SIG-M5 treated with dmso at 0.1 percent for 504 hours (cell line): ENCODE measurements around the gene MC4R.
"Not testable (repeated sequence)": the region's sequence is repeated elsewhere in the genome, so short reads cannot be mapped to it uniquely, and the experiment has no call there.

Source experiments
- DNase-seq: peaks from one replicate; lab custom pipeline; 2025; ENCODE audit not compliant: unreplicated experiment; lab: John Stamatoyannopoulos, UW

The MC4R gene

GRCh38 chr18:60372596-60372995, at the start of gene MC4R:
Gene MC4R, minus strand, starts transcription at chr18:60372775. Its CDS starts 426 bp downstream, at chr18:60372349.
- no peak for DNase-seq

GRCh38 chr18:60422306-60422705, 49.7 kb upstream of the MC4R start:
- DNase-seq = not testable (repeated sequence)

- DNase-seq = no peak
These were observed 49.0 kb upstream of the MC4R start for GRCh38 chr18:60421356-60422118.

- no peak for DNase-seq
These were observed 45.4 kb upstream of the MC4R start for GRCh38 chr18:60417946-60418345.

DNA sequence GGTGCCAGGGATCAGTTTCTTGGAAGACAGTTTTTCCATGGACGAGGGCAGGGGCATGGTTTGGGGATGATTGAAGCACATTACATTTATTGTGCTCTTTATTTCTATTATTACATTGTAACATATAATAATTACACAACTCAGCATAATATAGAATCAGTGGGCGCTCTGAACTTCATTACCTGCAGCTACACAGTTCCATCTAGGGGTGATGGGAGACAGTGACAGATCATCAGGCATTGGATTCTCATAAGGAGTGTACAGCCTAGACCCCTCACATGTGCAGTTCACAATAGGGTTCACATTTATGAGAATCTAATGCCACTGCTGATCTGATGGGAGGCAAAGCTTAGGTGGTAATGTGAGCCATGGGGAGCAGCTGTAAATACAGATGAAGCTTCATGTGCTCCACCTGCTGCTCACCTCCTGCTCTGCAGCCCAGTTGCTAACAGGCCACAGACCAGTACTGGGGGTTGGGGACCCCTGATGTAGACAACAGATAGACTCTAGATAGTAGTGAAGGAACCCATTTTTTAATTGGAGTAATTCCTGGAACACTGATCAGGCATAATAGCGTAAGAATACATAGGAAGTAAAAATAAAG, 41.5 kb upstream of the MC4R start:
- peak; percentile 0 for DNase-seq

- no peak for DNase-seq
These were observed 39.1 kb upstream of the MC4R start for GRCh38 chr18:60411715-60412114.

DNA sequence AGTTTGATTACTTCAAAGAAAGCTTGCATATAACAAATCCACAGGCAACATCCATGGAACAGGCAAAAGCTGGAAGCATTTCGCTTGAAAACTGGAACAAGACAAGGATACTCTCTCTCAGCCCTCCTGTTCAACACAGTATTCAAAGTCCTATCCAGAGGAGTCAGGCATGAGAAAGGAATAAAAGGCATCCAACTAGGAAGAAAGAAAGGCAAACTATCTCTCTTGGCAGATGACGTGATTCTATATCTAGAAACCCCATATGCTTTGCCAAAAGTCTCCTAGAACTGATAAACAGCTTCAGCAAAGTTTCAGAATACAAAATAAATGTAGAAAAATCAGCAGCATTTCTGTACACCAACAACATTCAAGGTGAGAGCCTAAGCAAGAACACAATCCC, 34.1 kb upstream of the MC4R start:
- no peak for DNase-seq

DNA sequence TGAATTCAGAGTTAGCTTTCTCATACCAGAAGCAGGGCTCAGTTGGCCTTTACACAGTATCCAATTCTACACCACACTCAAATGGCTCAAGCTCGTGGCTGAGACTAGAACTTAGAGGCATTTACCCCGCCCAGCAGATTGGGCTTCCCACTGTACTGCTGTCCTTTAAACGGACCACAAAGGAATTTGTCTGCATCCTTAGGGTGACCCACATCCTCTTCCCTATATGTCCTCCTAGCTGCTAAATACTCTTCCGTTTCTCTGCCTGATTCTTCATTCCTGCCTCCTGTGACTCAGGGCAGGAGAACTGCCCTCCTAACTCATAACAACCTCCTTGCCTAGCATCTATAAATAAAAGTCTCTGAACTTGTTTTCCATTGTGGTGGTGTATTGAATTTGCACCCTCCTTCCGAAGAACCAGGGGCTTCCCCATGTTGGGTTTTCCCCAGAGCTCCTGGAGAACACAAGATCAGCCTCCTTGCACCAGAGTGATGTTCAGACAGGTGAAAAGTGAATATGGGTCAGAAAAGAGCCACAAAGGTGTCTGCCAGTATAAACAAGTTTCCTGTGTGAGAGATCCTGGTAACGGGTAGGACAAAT, 32.0 kb upstream of the MC4R start:
- no peak for DNase-seq

- DNase-seq = no peak
These were observed 28.8 kb upstream of the MC4R start for GRCh38 chr18:60401346-60401745.

GRCh38 chr18:60391571-60392226, 19.1 kb upstream of the MC4R start:
- no peak for DNase-seq

DNA sequence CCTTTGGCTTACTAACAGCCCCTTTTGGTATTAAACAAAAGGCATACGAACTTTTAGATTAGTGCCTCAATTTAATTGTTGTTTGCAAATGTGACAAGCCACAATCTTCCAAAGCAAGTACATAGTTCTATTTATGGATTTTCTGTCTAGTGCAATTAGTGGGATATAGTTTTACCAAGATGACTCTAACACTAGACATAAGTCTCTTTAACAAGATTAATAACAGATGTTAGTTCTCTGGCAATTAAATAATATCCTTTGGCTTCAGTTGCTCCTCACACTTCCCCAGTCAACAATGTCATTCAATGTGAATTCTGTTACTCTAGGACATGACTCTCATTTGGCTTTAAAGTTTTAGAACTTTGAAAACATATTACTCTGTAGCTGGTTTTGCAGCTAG, 16.7 kb upstream of the MC4R start:
- no peak for DNase-seq

DNA sequence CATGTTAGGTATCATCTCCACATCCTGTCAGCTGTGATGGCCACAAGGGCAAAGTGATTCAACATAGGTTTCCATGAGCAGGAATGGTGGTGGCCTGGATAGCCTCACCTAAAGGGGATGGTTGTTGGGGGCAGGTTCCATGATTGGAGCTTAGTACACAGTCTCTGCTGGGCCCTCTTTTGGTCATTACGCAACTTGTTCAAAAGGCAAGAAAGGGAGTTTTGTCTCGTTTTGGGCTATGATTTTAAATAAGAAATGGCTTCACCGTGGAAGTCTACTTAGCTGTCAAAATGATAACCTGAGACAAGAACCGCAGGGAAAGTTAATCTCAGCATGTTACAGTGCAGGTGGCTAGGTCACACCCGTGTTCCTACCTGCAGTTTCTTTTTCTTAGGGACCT, 13.1 kb upstream of the MC4R start:
- no peak for DNase-seq

DNA sequence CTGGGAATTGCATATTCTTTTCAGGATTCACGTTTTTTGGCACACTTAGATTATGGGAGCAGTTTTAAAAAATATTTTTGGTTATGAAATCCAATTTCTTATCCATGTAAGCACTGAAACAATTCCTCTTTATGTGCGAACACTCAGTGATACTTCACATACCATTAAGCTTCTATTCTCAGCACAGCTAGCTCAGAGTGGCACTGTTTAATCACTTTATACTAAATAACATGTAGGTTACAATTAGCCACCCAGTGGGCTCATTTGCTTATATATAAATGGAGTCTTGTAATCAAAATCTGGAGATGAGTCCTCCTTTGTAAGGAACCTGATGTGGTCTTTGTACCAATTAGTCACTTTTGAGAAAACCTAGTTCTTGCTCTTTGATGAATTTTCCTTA, 11.3 kb upstream of the MC4R start:
- DNase-seq = no peak

GRCh38 chr18:60377778-60378469, 5.3 kb upstream of the MC4R start:
- DNase-seq = no peak

GRCh38 chr18:60372132-60372531, 443 bp downstream of the MC4R start:
- DNase-seq = no peak

- no peak for DNase-seq
These were observed 14.1 kb downstream of the MC4R start for GRCh38 chr18:60358516-60358915.

DNA sequence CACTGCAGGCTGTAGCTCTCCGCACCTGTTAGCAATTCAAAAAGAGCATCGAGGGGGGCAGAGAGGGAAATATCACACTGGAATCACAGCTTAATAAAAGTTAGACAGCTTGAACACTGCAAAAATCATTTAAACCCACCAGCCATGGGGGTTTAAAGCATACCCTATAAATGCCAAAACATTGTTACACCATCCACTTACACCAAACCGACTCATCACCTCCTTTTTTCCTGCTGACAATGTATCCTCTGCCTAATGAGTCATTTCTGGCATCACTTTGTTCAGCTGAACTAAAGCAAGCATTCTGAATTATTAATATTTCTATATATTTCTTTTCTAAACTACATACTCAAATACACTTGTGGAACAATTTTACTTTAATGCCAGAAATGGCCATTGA, 21.6 kb downstream of the MC4R start:
- no peak for DNase-seq

GRCh38 chr18:60350150-60350549, 22.4 kb downstream of the MC4R start:
- DNase-seq = no peak

GRCh38 chr18:60347526-60348045, 25.0 kb downstream of the MC4R start:
- no peak for DNase-seq

DNA sequence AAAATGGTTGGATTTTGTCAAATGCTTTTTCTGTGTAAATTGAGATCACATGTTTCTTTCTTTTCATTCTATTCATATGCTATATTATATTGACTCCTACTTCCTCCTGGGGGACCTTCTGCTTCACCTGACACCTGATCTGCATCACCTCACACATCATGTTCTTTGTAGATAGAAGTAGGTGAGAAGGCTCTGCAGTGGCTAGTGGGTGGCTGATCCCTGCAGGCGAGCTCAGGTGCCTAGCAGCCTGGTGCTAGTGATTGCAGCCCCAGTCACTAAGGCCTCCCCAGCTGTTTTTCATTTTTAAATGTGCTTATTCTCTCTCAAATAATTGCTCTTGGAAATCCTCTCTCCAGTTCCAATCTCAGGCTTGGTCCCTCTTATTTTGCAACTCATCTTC, 33.6 kb downstream of the MC4R start:
- DNase-seq = no peak

GRCh38 chr18:60331890-60332289, 40.7 kb downstream of the MC4R start:
- DNase-seq = no peak
